H1 (cell line): ENCODE data around the gene WFDC1. TPM values are rescaled to one million over a fixed set of nuclear protein-coding genes. Genes with fewer than 3 reads are reported as not detected.

ENCODE experiments used
- ATF2 ChIP-seq: IDR thresholded peaks from 2 replicates; pipeline ENCODE4 v1.6.1; 2012; ENCODE audit warnings: low read length, inconsistent platforms
- CHD2 ChIP-seq: IDR thresholded peaks from 2 replicates; pipeline ENCODE4 v1.6.1; 2012; ENCODE audit warnings: low read length, improper control_type of control experiment
- MAFK ChIP-seq: IDR thresholded peaks from 2 replicates; pipeline ENCODE4 v1.6.1; 2012; ENCODE audit warnings: low read depth, mild to moderate bottlenecking, improper control_type of control experiment, low read length
- polyA plus RNA-seq, 7 experiments: library from polyadenylated mRNA; depleted of rRNA in 3 of 7; stranded (reverse) in 5 of 7; unstranded in 2 of 7; fragments of >200 nt in 5 of 7; fragments of 200-250 nt in 2 of 7; gene quantifications; 1 replicate in 5 of 7; 2 replicates in 1 of 7; 4 replicates in 1 of 7; pipeline versions ENCODE4 v1.2.1 to v1.2.3, GENCODE V29; 2011 to 2013; ENCODE audit warnings: missing spikeins in 2 of 7, mixed read lengths in 2 of 7
- total RNA-seq: library from RNA; stranded (reverse); fragmentation: NEBNext Ultra II Directional; extraction: Animal tissue kit (Norgen Biotek cat#: 25700); gene quantifications from 2 replicates; pipeline ENCODE4 v1.2.1, GENCODE V29; 2021

Gene WFDC1
- total and polyA plus RNA-seq, 2 of the 8 experiments (the other 6 are each of a cell fraction or from before 2014, with no cell fraction given): 0.70 to 1.1 TPM

DNA sequence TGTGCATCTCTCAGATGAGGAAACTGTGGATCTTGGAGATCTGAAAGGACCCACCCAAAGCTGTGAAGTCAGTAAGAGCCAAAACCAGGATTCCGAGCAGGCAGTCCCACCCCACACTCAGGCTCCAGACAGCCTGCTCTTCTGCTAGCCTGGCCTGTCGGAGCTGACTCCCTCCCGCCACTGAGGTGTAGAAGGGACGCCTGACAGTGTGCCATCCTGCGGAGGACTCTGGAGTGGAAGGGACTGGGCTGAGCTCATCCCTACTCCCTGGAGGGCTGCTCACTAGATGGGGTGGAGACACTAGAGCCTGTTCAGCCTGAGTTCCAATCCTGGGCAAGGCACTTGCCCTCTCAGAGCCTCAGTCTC, 36.0 kb downstream of the WFDC1 start (continued):
- TF ChIP-seq ATF2 (no peak), MAFK (no peak), CHD2 (no peak)
